Lower leg skin (tissue), 4 donors: Measurements from ENCODE around the gene SRRM3. TPM values are rescaled to one million over a fixed set of nuclear protein-coding genes. Genes with fewer than 3 reads are reported as not detected.
"Not testable (repeated sequence)": the region's sequence is repeated elsewhere in the genome, so short reads cannot be mapped to it uniquely, and the experiment has no call there.

Source experiments
- DNase-seq, 2 donors: peaks; one replicate each; pipeline ENCODE4 v3.0.0-alpha.2; 2019; ENCODE audit warnings: low spot score in 2 of 2
- H3K4me3 ChIP-seq: fragments of 200-600 bp; sonication (generic); 2 replicates; pipeline ENCODE4 v1.5.1; 2017; ENCODE audit warnings: mild to moderate bottlenecking, low read depth; ENCODE audit not compliant: poor library complexity, severe bottlenecking
- POLR2A ChIP-seq, 2 donors: fragments of 450-650 bp; IDR thresholded peaks; one replicate each; pipeline ENCODE4 v1.6.1; 2016 to 2017; ENCODE audit warnings: antibody characterized with exemption in 2 of 2, mild to moderate bottlenecking in 1 of 2, moderate library complexity in 1 of 2
- WGBS, 2 donors: methylation state at CpG; one replicate each; pipeline ENCODE4 v1.1.5; 2018; 5-methylcytosine and 5-hydroxymethylcytosine counted together
- intact Hi-C: fragments of 100-400 bp; cut with DNase I; formaldehyde crosslinking; loops from one replicate; pipeline ENCODE4 v1.15.0; 2023; ENCODE audit warnings: low total_unique reads
- total RNA-seq, 4 donors: library from RNA; depleted of rRNA; stranded (reverse); fragments of >200 nt; gene quantifications; one replicate each; pipeline ENCODE4 v1.1.0, GENCODE V29; 2016
- TF ChIP-seq, protein P1 (sequence below), 3 donors: fragments of 450-650 bp; IDR thresholded peaks; one replicate each; pipeline ENCODE4 v1.5.1; 2016; ENCODE audit warnings: antibody characterized with exemption in 3 of 3, mild to moderate bottlenecking in 3 of 3, moderate library complexity in 2 of 3

Gene SRRM3
- total RNA-seq, 4 donors from 2014 or later, result 7.5 to 12.3 (median 9.4) TPM

DNA sequence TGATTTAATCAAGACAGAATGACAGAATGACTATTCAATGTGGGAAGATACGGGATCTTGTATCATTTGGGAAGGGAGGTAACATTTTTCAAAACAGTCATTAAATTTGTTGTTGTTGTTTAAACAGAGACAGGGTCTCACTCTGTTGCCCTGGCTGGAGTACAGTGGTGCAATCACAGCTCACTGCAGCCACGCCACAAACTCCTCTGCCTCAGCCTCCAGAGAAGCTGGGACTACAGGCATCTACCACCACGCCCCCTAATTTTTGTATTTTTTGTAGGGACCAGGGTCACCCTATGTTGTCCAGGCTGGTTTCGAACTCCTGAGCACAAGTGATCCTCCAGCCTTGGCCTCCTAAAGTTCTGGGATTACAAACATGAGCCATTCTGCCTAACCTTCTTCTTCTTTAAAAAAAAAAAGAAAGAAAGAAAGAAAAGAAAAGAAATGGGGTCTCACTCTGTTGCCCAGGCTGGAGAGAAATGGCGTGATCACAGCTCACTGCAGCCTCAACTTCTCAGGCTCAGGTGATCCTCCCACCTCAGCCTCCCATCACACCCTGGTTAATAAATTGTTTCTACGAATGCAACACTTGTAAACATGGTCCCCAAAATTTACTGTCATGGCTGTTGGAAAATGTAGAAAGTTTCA is 132.7 kb downstream of the SRRM3 start:
- 86 to 92% methylated on average over 6 of the region's 6 CpGs for WGBS, 2 donors
- intact Hi-C loops, result no loop called here
- H3K4me3 ChIP-seq, result no peak overlapping the region
- no peak for TF ChIP-seq POLR2A (IDR thresholded peaks at IDR 0.05)
- TF ChIP-seq, protein P1, sequence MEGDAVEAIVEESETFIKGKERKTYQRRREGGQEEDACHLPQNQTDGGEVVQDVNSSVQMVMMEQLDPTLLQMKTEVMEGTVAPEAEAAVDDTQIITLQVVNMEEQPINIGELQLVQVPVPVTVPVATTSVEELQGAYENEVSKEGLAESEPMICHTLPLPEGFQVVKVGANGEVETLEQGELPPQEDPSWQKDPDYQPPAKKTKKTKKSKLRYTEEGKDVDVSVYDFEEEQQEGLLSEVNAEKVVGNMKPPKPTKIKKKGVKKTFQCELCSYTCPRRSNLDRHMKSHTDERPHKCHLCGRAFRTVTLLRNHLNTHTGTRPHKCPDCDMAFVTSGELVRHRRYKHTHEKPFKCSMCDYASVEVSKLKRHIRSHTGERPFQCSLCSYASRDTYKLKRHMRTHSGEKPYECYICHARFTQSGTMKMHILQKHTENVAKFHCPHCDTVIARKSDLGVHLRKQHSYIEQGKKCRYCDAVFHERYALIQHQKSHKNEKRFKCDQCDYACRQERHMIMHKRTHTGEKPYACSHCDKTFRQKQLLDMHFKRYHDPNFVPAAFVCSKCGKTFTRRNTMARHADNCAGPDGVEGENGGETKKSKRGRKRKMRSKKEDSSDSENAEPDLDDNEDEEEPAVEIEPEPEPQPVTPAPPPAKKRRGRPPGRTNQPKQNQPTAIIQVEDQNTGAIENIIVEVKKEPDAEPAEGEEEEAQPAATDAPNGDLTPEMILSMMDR (IDR thresholded peaks at IDR 0.05), result no peak
- no peak for DNase-seq

DNA sequence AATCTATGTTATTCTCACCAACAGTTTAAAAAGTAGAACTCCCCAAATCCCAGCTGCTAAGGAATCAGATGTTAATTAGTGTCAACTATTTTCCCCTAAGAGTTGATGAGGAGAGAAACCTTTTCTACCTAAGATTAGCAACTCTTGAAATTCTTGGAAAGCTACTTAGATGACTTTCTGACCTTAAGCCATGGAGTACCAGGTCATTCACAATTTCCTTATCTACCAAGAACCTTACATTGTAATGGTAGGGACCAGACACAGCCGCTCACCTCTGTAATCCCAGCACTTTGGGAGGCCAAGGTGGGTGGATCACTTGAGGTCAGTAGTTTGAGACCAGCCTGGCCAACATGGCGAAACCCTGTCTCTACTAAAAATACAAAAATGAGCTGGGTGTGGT is 133.7 kb downstream of the SRRM3 start:
- 90 to 92% methylated on average over 2 of the region's 2 CpGs for WGBS, 2 donors
- DNase-seq, intact Hi-C loops, H3K4me3 ChIP-seq: not testable (repeated sequence)

DNA sequence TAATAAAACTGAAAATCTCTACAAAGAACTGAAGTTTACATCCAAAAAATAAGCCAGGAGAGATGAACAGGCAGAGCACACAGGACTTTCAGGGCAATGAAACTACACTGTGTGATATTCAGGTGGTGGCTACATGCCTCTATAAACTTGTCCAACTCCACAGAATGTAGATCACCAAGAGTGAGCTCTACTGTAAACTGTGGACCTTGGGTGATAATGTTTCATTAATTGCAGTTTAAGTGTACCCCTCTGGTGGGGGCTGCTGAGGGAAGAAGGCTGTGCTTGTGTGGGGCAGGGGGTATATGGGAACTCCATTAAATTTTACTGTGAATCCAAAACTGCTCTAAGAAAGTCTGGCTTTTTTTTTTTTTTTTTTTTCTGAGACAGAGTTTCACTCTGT is 134.4 kb downstream of the SRRM3 start:
- DNase-seq, result no peak
- intact Hi-C loops, result no loop called here
- H3K4me3 ChIP-seq, result no peak overlapping the region
- TF ChIP-seq POLR2A (IDR thresholded peaks at IDR 0.05), result no peak

Other genes starting within 250 kb of the SRRM3 start
- 10 to 100 TPM; 17.7 to 37.4 (median 27.6) TPM for gene TMEM120A, start 207.3 kb upstream of the SRRM3 start, total RNA-seq
- 10 to 100 TPM; 33.4 to 63.9 (median 42.2) TPM for gene STYXL1, start 153.9 kb upstream of the SRRM3 start, total RNA-seq
- 100 to 1,000 TPM in 3 of 4 donors, 10 to 100 TPM in 1; 89.3 to 121 (median 110) TPM for gene MDH2, start 153.8 kb upstream of the SRRM3 start, total RNA-seq
- gene HSPB1, start 100.8 kb downstream of the SRRM3 start, total RNA-seq, result 1,000 to 10,000 TPM; 1,628 to 3,756 (median 2,658) TPM
- gene YWHAG, start 157.1 kb downstream of the SRRM3 start, total RNA-seq, result 10 to 100 TPM; 46.5 to 64.5 (median 56.4) TPM
- under 1 TPM in 3 of 4 donors, not detected in 1; 0.71 to 0.88 (median 0.74) TPM for gene SSC4D, start 207.8 kb downstream of the SRRM3 start, total RNA-seq
- 10 to 100 TPM in 1 of 4 donors, 1 to 10 TPM in 3; 2.6 to 11.7 (median 4.0) TPM for gene ZP3, start 223.1 kb downstream of the SRRM3 start, total RNA-seq